Measurements from ENCODE around the gene SH3GLB2.

GRCh38 chr9:128983536-128983935, 44.6 kb downstream of the SH3GLB2 start:
- no peak for TF ChIP-seq EP300 (IDR thresholded peaks at IDR 0.05; ENCODE audit: borderline replicate concordance)
- TF ChIP-seq CEBPB (IDR thresholded peaks at IDR 0.05), result no peak
